HG02884 (cell line): ENCODE results near the gene PRPF6.
"Not testable (repeated sequence)": the region's sequence is repeated elsewhere in the genome, so short reads cannot be mapped to it uniquely, and the experiment has no call there.

Source experiments
- ATAC-seq: cut with Tn5 transposase; IDR thresholded peaks from one replicate; pipeline ENCODE4 v1.9.1; 2021; ENCODE audit warnings: mild to moderate bottlenecking, moderate library complexity; ENCODE audit not compliant: unreplicated experiment

PRPF6 gene

GRCh38 chr20:63960654-63961621 is 20.0 kb upstream of the PRPF6 start:
- not testable (repeated sequence) for ATAC-seq

DNA sequence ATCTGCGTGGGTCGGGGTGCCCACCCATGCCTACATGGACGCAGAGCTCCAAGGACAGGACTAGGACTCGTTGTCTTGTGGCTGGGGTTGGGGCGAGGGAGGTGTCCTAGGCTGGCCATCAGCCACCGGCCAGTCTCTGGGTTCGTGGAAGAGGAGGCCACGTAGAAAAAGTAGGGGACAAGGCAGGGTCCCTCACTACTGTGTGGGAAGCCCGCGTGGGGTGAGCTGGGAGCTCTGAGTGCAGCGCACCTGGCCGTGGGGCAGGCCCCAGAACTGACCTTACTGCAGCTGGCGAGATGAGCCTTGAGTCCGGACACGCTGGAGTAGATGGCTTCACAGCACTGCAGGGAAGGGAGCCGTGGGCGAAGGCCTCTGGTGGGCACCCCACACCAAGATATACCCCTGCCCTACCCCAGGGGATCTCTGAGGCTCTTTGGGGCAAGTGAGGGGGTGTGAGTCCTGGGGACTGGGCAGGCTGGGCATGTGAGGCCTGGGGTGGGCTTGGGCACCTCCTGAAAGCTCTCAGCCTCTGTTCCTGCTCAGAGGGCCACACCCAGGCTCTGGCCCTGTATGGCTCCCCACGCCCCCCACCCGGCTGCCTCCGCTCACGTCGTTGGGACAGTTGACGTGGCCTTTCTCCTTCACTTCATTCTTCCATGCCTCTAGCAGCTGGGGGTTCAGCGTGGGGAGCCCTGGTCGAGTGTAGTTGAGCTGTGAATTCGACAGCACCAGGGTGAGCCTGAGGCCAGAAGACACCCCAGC is 19.1 kb upstream of the PRPF6 start:
- no peak for ATAC-seq

DNA sequence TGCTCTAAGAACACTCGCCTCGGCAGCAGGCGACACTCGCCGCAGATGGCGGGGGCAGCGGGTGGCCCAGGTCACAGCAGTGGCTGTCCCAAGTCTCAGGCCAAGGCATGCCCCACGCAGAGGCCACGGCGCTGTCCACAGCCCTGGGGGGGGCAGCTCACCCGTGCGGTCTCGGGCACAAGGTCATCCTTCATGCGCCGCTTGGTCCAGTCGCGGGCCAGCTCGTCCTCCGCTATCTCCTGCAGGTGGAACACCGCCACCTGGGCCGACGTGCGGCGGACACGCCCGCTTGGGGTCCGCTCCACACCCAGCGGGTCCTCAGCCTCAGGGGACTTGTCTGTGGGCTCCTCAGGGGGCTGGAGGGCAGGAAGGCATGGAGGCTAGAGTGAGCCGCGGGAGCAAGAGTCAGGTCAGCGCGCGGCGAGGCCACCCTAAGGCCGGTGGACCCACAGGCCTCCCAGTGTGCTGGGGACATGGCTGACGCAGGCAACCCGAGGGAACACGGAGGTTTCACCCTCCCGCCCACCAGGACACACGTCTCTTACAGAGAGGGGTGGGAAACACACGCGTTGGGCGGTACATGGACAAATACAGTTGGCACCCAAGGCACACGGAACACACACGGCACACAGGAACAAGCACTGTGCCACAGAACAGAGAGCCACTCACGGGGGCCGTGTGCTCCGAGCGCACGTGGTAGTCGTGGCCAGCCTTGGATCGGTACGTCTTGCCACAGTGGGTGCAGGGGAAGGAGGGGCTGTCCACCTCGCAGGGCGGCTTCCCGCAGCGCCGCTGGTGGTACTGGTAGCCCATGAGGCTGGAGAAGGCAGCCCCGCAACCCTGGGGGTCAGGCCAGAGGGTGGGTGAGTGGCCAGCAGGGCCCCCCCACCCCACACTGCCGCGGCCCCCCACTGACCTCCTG is 18.2 kb upstream of the PRPF6 start:
- ATAC-seq: no peak

- no peak for ATAC-seq
Measured at GRCh38 chr20:63963348-63963741, 17.6 kb upstream of the PRPF6 start.

GRCh38 chr20:63963784-63964301 is 17.1 kb upstream of the PRPF6 start:
- ATAC-seq: no peak

DNA sequence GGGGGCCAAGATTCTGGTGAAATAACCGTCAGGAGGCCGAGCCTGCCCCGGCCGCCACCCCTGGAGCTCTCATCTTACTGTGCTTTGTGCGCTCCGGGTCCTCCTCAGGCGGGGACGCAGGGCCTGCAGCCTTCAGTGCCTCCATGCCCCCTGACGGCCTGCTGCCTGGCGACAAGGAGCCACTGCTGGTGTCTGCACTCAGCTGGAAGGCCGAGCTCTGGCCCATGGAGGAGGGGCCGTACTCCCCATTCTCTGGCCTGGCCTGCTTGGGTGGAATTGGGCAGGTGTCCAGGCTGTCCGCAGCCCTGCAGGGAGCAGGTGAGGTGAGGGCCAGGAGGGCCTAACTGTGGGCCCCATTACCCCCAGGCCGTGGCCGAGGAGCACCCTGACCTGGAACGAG is 16.5 kb upstream of the PRPF6 start:
- ATAC-seq: no peak

GRCh38 chr20:63966172-63966943 is 14.6 kb upstream of the PRPF6 start:
- ATAC-seq: no peak

DNA sequence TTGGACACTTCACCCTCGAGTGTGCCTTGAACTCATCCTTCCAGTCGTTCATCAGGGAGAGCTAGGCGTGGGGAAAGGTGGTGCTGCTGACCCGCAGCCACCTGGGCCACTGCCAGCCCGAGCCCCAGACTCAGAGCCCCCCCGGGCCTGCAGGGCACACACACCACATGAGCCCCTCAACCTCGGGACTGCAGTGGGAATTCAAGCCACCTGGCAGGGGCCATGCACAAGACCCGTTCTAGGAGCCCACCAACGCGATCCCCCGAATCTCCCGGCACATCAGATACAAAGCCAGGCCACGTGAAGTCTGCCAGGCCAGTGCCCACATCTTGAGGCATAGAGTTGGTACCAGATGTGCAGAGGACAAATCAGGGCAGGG is 14.0 kb upstream of the PRPF6 start:
- ATAC-seq: no peak

DNA sequence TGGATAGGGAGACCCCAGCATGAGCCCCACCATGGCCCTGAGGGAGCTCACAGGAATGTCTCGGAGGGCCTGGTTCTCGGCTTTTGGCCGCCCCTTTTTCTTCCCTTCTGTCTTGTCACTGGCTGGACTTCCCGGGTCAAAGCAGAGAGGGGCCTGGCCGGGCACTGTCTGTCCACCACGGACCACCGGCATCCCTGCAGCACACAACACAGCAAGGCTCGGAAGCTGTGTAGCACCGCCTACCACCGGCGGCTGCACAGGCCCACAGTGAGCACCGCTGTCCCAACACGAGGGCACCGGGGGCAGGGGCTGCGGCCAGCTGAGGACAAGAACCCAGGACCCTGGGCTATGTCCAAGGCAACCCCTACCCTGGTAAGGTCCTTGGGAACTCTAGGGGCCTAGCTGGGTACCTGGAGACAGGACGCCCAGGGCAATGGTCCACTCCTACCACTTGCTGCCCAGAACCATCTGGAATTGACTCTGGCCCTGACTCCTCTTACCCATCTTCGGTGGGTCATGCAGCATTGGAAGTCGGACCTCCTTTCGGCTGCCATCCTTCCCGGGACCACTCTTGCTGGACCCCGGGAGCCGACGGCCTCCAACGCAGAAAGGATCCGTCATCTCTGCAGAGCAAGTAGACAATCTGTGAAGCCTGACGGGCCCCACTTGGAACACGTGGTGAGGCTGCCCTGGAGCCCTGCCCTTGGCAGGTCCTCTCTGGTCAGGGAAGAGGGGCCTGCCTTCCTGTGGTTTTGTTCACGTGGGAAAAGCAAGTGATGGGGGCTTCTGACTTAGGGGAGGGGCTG is 13.4 kb upstream of the PRPF6 start:
- no peak for ATAC-seq

GRCh38 chr20:63968136-63968927 is 12.6 kb upstream of the PRPF6 start:
- ATAC-seq: no peak

GRCh38 chr20:63968928-63969760 is 11.8 kb upstream of the PRPF6 start:
- ATAC-seq: no peak

GRCh38 chr20:63969838-63970713 is 10.9 kb upstream of the PRPF6 start, which contains the start of gene ZNF512B:
Gene ZNF512B (minus strand): TSS chr20:63969930. CDS start chr20:63967950, 1,980 bp downstream.
- no peak for ATAC-seq

- no peak for ATAC-seq
Measured at GRCh38 chr20:63970714-63971431, 10.1 kb upstream of the PRPF6 start.

- ATAC-seq: not testable (repeated sequence)
Measured at GRCh38 chr20:63971960-63972311, 9.0 kb upstream of the PRPF6 start.

- ATAC-seq: no peak
Measured at GRCh38 chr20:63972312-63973159, 8.4 kb upstream of the PRPF6 start.
